ENCODE results near the gene PROKR2. TPM values are rescaled to one million over a fixed set of nuclear protein-coding genes. Genes with fewer than 3 reads are reported as not detected.

PROKR2 gene
- total RNA-seq, 4 donors from 2014 or later = not detected

DNA sequence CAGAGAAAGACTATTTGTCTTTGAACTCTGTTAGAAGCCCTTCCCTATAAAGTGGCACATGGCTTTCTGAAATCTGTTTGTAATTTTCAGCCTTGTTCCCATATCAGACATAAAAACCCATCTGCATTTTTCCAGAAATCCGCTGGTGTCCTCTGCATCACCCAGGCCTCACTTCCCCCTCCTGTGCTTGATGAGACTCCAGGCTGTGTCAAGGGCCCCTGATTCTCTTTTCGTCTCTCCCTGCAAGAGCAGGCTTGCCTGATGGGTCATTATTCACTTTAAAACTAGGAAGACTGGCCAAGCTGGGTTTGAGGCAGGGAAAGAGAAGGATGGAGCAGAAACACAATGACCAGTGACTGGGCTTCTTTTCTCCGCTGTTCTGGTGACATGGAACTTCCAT lies 10.6 kb upstream of the PROKR2 start:
- ATAC-seq (ENCODE audit: low FRiP score) (no peak), DNase-seq (ENCODE audit: low spot score) (no peak)
- TF ChIP-seq, protein P1, sequence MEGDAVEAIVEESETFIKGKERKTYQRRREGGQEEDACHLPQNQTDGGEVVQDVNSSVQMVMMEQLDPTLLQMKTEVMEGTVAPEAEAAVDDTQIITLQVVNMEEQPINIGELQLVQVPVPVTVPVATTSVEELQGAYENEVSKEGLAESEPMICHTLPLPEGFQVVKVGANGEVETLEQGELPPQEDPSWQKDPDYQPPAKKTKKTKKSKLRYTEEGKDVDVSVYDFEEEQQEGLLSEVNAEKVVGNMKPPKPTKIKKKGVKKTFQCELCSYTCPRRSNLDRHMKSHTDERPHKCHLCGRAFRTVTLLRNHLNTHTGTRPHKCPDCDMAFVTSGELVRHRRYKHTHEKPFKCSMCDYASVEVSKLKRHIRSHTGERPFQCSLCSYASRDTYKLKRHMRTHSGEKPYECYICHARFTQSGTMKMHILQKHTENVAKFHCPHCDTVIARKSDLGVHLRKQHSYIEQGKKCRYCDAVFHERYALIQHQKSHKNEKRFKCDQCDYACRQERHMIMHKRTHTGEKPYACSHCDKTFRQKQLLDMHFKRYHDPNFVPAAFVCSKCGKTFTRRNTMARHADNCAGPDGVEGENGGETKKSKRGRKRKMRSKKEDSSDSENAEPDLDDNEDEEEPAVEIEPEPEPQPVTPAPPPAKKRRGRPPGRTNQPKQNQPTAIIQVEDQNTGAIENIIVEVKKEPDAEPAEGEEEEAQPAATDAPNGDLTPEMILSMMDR (IDR thresholded peaks at IDR 0.05) = no peak

DNA sequence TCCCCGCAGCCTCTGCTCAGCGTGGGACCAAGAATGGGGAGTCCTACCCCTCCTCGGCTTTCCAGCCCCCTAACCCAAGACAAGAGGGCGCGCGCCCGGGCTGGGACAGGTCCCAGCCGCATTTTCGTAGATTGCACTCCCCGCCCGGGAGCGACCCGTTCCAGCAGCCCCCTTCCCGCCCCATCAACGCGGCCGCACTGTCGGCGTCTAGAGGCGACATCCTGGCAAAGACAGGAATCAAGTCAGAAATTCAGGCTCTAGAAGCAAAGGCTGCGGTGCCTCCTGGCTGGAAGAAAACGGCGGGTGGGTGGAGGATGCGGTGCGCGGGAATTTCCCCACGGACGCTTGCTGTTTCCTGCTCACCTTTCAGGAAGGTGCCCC lies 957 bp downstream of the PROKR2 start:
- no peak for ATAC-seq (ENCODE audit: low FRiP score)
- no peak for DNase-seq (ENCODE audit: low spot score)
- TF ChIP-seq, protein P1 (IDR thresholded peaks at IDR 0.05) = no peak

DNA sequence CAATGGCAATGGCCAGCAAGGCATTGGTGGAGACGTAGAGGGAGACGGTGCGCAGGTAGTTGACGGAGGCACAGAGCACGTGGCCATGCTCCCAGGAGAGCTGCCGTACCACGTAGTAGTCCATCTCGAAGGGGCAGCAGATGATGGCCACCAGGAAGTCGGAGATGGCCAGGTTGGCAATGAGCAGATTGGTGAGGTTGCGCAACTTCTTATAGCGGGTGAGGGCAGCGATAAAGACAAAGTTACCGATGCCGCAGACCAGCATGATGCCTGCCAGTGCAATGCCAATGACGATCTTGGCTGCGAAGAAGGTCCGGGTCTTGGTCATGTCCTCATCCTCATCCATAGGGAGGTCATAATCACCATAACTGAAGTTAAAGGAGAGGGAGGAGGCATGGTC lies 2.8 kb downstream of the PROKR2 start:
- TF ChIP-seq, protein P1 (IDR thresholded peaks at IDR 0.05) = no peak
- ATAC-seq (ENCODE audit: low FRiP score) (no peak), DNase-seq (ENCODE audit: low spot score) (no peak)

DNA sequence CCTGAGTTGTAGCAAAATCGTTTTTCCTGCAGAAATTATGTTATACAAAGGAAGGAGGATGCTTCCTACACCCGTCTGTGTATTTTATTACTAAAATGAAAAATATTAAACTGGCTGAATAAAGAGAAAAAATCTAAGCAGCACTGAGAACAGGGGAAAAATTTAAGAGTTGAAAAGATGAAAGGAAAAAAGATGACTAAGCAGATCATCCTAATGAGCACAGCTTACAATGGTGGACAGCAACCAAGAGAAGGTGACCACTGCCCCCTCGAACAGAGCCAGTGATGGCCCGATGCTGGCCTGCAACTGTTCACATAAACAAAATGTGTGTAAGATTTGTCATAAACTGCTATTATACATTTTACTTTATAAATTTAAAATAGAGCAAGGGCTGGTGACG lies 4.2 kb downstream of the PROKR2 start:
- ATAC-seq (ENCODE audit: low FRiP score) (no peak), DNase-seq (ENCODE audit: low spot score) (no peak)
- TF ChIP-seq, protein P1 (IDR thresholded peaks at IDR 0.05) = no peak

DNA sequence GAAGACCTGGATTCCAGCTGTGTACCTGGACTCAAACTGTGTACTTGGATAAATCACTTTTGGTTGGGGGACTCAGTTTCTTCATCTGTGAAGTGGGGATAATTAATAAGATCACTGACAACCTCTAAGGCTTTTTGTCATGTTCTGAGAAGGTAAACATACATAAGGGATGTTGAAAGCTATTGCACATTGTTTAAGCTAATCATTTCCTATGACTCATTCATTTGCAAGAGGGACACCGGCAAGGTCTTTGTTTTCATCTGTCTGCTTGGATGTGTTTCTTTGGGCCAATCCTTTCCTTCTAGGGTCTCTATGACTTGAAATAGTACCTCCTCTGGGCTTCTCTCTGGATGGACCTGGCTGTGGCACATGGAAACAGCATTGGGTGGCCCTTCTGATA lies 6.8 kb downstream of the PROKR2 start:
- TF ChIP-seq, protein P1 (IDR thresholded peaks at IDR 0.05) = no peak
- ATAC-seq (ENCODE audit: low FRiP score) (no peak), DNase-seq (ENCODE audit: low spot score) (no peak)

DNA sequence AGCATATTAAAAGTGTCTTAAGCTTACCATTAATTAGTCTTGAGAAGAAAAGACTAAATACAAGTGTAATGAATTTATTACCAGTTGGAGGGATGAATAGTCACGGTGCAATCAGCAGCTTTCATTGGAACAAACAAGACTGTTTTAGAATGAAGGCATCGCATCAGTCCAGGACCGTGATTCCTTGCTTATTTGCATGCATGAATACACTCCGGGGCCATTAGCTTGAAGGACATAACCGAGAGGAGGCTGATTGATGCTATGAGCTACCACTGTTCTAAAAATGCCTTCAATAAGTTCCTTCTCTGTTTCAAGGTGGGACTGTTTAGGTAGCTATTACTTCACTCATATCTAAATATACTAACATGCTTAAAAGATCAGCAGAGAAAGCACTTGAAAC lies 17.9 kb downstream of the PROKR2 start:
- ATAC-seq (ENCODE audit: low FRiP score) (no peak), DNase-seq (ENCODE audit: low spot score) (no peak)
- TF ChIP-seq, protein P1 (IDR thresholded peaks at IDR 0.05) = no peak

DNA sequence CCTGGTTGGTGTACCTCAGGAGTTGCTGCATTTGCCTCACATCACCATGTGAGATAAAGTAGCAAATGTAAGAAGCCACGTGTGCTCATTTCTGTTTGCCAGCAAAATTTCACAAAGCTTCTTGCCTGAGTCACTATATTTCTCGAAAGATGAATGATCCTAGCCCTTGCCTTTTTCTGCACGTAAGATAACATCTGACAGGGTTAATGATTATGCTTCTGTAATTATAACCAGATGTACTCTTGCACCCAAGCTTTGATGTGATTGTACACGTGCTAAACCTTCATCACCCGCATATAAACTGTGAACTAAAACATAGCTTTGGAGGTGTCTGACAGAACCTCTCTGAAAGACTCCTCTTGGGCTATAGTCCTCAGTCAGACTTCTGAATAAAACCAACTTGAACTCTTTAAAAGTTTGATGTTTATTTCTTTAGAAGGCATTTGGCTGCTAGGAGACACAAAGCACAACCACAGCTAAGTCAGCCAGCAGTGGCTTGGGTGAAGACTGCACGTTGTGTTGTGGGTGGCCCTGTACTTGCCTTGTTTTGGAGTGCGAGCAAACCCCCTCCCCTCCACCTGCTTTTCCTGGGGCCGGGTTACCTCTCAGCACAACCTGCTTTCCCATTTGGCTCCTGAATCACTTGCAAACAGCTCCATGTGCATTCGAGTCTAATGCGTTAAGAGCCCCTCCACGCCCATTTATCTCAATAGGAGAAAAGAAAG lies 19.3 kb downstream of the PROKR2 start:
- ATAC-seq (ENCODE audit: low FRiP score) = no peak
- DNase-seq (ENCODE audit: low spot score) = no peak
- TF ChIP-seq, protein P1 (IDR thresholded peaks at IDR 0.05) = no peak
